ENCODE results near the gene DOP1A.
"Not testable (repeated sequence)": the region's sequence is repeated elsewhere in the genome, so short reads cannot be mapped to it uniquely, and the experiment has no call there.

Gene DOP1A

DNA sequence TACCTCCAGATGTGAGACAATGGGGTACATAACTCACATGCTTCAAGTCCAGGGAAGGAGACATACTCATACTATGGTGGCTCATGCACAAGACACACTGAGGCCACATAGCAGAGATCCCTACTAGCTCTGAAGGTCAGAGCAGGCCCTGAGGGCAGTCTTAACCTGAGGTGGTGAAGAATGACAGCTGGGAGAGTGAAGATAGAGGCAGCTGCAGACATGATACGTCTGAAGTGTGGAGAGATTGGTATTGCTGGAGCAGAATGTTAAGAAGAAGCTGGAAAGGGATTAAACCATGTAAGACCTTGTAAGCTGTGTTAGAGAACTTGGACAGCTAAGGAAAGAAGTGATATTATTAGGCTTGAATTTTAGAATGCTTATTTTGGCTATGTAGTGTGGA lies 92.7 kb downstream of the DOP1A start:
- DNase-seq, result no peak

DNA sequence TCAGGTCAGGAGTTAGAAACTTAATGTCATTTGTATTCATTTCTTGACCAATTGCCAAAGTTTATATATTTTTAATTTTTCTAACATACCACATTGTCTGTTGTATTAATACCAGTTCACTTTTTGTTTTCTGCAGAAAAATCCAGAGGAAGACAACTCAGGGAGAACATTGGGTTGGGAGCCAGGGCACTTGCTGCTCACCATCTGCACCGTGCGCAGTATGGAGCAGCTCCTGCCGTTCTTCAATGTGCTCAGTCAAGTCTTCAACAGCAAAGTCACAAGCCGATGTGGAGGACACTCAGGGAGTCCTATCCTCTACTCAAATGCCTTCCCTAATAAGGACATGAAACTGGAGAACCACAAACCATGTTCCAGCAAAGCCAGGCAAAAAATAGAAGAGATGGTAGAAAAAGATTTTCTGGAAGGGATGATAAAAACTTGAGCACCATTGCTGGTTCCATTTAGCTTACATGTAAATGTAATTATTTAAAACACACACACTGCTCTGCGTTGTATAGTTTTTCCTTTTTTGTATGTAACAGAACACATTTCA lies 100.3 kb downstream of the DOP1A start:
- DNase-seq, result no peak

DNA sequence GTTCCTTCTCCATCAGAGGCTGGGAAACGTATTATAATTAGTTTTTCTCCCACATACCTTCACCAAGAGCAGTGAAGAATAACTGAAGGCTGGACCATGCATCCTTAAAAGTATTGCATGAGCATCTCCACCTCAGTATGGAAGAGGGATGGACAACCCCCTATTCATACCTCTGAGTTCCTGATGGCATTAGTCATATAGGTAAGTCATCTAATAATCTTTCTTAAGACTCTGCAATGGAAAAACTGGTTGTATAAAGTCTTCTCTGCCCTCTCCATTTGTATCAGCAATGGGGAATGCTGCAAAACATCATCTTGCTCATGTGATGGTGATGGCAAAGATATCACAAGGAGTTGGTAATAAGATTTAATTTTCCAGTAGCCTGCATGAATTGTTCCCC lies 101.1 kb downstream of the DOP1A start:
- DNase-seq, result no peak

DNA sequence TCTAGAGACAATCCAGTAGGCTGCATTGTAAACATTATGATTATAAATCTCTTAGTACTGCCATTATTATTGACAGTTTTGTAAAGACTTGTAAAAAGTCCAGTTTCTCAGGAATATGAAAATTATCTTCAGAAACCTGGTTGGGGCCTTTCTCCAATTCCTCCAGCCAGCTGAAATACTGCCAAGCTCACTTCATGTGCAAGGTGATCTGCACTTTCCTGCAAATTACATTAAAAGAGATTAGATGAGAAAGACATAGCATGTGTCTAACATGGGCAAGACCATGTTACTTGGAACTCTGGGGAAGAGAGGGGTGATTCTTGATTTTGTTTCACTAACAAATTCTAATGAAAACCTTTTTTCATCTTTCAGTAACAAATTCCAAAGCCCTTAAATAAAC lies 101.6 kb downstream of the DOP1A start:
- DNase-seq, result no peak

DNA sequence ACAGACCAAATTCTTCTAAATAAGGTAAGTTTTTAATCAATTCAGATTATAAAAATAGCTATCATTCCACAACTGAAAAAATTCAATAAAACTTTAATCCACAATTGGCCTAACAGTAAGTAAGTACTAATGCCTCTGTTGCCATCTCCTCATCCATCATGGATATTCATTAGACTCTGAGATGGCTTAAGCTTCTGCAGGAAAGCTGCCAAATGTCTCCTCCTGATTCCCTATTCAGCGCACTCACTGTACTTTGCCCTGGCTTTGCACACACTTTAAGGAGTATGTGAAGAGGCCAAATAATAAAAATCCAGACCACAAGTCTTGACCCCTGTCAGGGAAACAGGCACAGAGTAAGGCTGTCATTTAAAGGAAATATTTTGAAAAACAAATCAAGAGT lies 102.0 kb downstream of the DOP1A start:
- DNase-seq, result no peak

DNA sequence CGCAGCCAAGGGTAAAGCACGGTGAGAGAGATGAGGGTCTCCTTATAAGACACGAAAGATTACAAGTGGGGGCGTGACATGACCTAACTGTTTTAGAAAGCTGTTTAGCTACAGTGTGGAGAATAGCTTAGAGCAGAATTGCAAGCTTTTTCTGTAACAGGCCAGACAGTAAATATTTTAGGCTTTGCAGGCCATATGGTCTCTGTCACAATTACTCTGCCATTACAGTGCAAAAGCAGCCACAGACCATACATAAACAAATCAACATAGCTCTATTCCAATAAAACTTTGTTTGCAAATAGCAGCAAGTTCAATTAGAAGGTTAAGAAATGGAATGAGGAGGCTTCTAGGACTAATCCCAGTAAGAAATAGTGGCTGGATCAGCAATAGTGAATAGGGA lies 108.8 kb downstream of the DOP1A start:
- DNase-seq, result no peak

DNA sequence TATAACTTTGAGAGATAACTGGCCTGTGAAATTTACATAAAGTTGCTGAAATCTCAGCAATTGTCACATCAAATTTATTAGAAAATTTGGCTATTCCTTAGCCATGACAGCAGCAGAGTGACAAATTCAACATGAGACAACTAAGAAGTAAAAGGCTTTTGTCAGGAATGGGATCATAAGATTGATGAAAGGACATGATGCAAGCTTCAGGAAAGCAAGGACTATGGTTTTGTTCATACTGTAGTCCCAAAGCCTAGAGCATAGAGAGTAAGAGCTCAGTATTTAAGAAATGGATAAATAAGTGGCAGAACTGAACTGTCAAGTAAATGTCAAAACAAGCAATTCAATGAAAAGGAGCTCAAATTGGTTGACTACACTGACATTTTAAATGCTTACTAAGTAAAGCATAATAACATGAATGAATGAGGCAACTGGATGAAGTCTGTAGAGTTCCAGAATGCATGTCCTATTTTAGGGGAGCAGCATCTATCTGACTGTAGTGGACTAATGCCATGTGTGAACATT lies 113.0 kb downstream of the DOP1A start:
- no peak for DNase-seq

DNA sequence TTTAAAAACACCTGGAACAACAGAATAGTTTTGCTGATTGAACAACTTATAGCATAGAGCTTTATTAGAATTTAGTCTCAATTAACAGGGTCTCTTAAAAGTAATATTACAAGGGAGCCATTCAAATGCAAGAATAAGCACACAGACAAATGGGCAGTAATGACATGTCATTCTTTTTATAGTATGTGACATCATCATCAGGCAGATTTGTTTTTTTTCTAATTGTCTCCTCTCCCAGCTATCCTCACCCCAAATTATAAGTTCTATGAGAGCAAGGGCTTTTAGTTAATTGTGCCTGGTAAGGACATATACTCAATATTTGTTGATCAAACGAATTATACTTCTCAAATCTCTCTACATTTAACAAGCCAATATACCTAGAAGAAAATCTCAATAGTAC lies 114.6 kb downstream of the DOP1A start:
- DNase-seq, result no peak

DNA sequence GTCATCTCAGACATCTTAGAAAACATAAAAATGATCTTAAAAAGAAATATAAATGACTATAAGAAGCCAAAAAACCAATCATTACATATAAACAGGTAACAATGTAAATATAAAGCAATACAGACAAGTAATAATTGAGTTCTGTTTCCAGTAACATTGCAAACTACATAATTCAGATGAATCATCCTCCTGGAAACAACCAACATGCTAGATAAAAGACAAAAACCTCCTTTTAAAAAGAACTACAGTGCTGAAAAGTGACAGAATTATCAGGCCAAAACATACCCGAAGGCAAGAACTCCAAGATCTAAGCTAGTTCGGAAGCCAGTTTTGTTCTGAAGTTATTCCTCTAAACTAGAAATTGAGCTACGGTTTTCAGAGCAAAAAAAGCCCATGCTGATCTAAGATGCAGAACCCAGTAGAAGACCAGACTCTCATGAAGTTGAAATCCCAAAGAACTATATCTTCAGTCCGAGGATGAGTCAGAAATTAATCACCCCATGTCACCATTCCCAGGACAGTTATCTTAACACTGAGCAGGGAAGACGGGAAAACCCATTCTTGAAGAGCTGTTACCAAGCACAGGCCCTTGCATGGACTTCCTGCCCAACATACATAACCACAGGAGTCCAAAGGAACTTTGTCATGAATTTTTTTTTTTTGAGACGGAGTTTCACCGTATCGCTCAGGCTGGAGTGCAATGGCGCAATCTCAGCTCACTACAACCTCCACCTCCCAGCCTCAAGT lies 115.8 kb downstream of the DOP1A start:
- no peak for DNase-seq

DNA sequence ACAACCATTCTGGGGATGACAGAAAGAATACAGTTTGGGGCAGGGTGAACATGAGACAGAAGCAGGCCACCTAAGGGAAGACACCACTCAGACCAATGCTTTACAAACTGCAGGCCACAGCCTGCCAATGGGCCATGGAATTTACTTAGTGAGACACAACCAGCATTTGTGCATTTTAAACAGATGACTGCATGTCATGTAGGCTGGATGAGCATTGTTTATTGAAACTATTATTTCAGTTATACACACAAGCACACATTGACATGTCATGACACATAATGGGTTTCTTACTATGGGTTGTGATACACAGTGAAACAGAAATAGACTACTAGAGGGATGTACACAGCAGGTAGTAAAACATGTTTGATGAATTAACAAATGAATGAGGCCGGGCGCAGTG lies 117.6 kb downstream of the DOP1A start:
- DNase-seq, result no peak

DNA sequence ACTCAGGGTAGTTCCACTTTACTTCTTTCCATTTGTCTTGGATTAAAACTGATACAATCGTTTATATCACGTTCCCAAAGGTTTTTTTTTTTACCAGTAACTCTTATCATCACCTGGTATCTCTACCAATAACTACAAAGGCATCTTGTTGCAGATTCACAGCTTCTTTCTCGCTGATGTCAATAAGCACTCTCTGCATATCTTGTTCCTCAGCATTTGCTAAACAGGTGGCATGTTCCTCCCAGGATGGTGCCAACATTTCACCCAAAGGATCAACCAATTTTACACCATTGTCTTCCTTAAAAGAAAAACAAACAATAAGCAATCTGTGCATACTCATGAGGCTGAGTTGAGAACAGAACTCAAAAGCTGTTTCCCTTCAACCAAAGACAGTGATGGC lies 121.0 kb downstream of the DOP1A start:
- DNase-seq, result no peak

DNA sequence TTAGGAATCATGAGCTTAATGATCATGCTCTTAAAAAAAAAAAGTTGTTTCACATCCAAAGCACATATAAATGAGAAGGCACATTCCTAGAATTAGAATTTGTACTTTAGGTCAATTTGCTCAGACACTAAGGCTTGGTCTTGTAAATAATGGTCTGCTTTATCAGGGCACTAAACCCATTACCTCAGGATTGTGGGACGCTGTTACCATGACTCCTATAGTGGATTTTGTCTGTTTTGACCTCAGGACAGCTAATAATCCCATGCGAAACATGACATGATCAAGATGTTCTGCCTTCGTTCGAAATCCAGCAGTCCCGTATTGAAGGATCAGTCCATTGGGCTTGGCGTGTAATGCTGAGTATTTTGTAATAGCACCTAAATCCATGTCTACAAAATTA lies 123.2 kb downstream of the DOP1A start:
- DNase-seq, result no peak

DNA sequence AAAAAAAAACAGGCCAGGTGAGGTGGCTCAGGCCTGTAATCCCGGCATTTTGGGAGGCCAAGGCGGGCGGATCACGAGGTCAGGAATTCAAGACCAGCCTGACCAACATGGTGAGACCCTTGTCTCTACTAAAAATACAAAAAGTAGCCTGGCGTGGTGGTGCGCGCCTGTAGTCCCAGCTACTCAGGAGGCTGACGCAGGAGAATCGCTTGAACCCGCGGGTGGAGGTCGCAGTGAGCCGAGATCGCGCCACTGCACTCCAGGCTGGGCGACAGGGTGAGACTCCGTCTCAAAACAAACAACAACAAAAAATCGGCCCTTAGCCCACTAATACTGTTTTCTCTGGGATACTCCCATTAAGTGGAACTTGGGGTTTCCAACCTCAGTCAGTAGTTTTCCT lies 124.5 kb downstream of the DOP1A start:
- not testable (repeated sequence) for DNase-seq

DNA sequence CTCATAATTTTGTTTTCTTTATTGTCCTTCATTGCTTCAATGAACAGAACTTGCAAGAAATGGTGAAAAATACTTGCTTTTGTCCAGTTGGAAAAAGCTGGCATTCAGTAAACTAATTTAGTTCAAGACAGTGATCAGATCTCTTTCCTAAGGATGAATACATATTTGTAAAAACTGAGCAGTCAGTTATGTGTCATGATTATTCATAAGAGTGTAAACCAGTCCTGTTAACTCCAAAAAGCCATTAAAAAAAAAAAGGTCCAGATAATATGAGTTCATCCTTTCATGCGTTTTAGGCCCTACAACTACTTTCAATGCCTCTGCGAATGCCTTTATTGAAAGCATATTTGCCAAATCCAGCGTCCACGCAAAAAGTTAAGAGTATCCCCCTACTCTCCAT lies 125.0 kb downstream of the DOP1A start:
- DNase-seq, result no peak

DNA sequence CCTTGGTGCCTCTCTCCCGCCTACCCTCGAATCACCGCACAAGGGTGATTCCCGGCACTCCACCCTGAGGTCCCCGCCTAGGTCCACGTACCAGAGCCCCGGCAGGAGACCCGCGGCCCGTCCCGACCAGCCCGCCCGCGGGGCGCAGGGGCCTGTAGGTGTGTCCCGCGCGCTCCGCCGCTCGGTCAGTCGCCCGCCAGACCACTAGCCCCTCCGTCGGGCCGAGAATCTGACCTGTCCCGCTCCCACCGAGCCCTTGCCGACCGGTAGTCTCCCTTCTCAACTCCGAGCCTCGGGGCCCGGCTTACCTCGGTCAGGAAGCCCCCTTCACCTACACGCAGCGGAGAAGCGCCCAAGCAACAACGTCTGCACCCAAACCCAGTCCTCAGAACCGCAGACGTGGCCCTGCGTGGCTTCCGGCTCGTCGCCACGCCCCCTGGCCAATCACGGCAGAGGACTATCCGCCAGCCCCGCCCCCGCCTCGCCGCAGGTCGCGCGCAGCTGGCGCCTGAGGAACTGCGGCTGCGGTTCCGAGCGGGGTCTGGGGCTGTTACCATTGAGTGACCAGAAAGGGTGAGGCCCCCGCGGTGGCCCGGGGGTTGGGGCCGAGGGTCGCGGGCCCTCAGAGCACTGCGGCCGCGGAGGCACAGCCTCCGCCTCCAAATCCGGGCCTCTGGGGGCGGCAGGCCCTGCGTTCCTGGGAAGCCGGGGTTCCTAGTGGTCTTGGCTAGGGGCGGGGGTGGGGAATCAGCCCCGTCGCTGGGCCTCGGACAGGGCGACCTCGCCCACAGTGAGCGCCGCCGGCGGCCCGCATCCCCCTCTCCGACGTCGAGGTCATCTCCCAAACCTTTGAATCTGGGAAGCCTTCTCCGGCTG lies 125.6 kb downstream of the DOP1A start, which contains the start of the genes PGM3 and RWDD2A:
TSS of gene PGM3 (minus strand) at position 395 of the 876 bp plus-strand sequence. CDS start 2,253 bp downstream, outside the sequence.
TSS of gene RWDD2A (plus strand) at position 487 of the 876 bp plus-strand sequence. CDS start 1,095 bp downstream, outside the sequence.
- peak; percentile 93 for DNase-seq

DNA sequence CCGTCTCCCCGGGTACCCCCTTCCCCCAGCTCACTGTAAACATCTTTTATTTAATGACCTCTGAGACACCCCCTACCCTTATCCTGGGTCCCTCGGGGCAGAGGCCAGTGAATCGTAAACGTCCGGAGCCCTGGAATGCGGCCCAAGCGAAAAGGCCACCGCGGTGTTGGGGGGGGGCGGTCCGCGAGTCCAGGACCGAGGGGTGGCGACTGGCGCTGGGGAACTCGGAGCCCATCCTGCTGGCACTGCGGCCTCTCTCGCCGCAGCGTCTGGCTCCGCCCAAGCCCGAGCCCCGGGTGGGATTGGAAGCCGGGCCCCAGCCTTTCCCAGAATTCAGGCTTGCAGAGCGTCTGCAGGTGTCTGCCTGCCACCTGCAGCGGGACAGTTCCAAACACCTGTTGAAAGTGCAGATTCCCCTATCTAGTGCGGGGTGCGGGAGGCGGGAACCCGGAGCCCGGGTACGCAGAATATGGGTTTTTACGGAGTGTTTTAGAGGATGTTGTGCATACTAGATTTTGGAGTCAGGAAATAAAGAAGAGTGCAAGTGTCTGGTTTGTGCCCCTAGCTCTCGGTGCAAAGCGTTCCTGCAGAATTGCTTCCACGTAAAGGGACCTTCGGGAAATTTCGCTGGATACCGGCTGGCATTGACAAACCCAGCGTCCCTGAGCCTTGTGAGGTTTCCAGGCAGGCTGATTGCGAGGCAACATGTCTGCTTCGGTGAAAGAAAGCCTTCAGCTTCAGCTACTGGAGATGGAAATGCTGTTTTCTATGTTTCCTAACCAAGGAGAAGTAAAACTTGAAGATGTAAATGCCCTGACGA lies 126.5 kb downstream of the DOP1A start:
- peak; percentile 74 for DNase-seq

DNA sequence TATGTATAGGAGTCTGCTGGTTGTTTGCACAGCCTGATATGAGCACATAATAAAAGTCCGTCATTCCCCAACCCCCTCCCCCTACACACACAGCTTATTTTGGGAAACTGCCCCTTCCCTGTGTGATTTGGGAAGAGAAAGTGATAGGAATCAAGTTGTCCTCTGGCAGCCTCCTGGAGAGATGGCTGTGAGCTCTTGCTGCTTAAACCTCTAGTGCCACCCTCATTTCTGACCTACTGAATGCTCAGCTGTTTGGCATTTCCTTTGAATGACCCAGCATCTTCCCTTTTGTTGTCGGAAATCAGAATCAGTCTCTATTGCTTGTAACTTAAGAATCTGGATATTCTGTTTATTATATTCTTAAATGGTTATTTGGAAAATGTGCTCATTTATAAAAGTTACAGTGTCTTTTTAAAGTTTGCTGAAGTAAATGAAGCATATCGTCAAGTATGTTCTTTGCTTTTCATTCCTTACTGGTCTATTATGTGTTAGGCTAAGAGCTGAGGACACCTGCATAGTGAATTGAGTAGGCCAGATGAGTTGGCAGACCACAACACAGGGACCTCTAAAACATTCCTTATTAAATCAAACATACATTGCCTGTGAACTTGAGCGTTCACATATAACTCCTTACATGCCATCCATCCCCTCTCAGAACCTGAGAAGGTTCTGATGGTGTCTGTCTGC lies 131.2 kb downstream of the DOP1A start:
- DNase-seq, result no peak

DNA sequence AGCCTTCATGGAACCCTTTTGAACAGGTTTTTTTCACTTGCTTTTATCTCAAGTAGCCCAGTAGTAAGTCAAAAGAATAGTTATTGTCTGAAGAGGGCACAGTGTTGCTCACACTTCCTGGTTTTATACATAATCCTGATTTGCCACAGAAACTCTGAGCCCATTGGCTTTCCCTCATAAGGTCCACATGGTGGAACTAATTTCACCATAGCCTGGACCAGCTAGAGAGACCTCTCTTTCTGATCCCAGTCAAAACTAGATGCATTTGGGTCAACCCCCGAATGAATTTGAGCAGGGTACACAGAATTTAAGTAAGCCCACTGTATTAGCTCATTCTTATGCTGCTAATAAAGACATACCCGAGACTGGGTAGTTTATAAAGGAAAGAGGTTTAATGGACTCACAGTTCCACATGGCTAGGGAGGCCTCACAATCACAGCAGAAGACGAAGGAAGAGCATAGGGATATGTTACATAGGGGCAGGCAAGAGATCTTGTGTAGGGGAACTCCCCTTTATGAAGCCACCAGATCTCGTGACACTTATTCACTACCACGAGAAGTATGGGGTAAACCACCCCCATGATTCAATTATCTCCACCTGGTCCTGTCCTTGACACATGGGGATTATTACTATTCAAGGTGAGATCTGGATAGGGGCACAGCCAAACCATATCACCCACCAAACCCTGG lies 131.8 kb downstream of the DOP1A start:
- no peak for DNase-seq

DNA sequence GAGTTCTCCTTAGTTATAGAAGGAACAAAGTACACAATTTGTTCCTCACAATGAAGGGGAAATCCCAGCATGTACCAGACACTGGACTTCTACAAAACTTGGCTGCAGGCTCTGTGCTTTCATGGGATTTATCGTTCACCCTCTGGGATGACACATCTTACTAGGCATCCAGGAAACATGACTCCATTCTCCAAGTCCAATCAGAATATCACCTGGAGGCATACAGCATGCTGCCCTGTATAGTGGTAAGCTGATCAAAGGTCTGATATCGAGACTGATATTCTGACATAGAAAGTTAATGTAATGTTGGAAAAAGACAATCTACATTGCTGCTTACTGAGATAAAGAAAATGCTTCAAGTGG lies 132.4 kb downstream of the DOP1A start:
- DNase-seq, result no peak

DNA sequence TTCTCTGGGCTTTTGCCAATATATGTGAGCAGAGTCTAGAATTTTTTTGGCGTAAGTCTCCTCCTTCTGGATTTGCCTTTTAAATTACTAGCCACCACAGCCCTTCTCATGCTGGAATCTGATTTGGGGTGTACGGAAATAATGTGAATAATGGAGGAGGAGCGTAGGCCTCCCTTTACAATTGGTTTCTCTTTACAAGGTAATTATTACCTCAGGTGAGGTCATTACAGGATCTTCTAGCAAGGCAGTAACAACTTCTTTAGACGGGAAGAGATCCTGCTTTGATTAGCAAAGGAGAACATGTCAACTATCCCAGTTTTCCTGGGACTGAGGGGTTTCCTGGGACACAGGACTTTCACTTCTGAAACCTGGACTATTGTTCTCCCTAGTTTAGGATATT lies 134.6 kb downstream of the DOP1A start:
- no peak for DNase-seq

Data from right forelimb (tissue), 1 donor.